Testis (tissue), 3 donors: ENCODE measurements around the gene CMTM7. TPM values are rescaled to one million over a fixed set of nuclear protein-coding genes. Genes with fewer than 3 reads are reported as not detected.

Experiments used
- DNase-seq: peaks from one replicate; pipeline ENCODE4 v3.0.0-alpha.2; 2019
- H3K27ac ChIP-seq, 2 donors: fragments of 200-600 bp; sonication (generic); one replicate each; pipeline ENCODE4 v1.5.1; 2019
- H3K27me3 ChIP-seq: fragments of 200-600 bp; sonication (generic); one replicate; pipeline ENCODE4 v1.5.1; 2019
- H3K36me3 ChIP-seq: fragments of 200-600 bp; sonication (generic); one replicate; pipeline ENCODE4 v1.5.1; 2017; ENCODE audit warnings: low read depth; ENCODE audit errors: missing control alignments
- H3K4me1 ChIP-seq: fragments of 200-600 bp; sonication (generic); one replicate; pipeline ENCODE4 v1.5.1; 2019
- H3K4me3 ChIP-seq, 2 donors: fragments of 200-600 bp; sonication (generic); one replicate each; pipeline ENCODE4 v1.5.1; 2017 to 2019
- H3K9me3 ChIP-seq: fragments of 200-600 bp; sonication (generic); one replicate; pipeline ENCODE4 v1.5.1; 2017
- CTCF ChIP-seq, 3 experiments: fragments of 450-650 bp in 2 of 3; fragments of 200-600 bp in 1 of 3; sonication (generic) in 1 of 3; IDR thresholded peaks; one replicate each; pipeline ENCODE4 v1.5.1; 2016 to 2019; ENCODE audit warnings: antibody characterized with exemption in 3 of 3, mild to moderate bottlenecking in 2 of 3, moderate library complexity in 1 of 3
- POLR2A ChIP-seq: fragments of 450-650 bp; IDR thresholded peaks from one replicate; pipeline ENCODE4 v1.6.1; 2017; ENCODE audit warnings: antibody characterized with exemption, mild to moderate bottlenecking, moderate library complexity
- WGBS, 2 donors: methylation state at CpG; one replicate each; pipeline ENCODE4 v1.1.5; 2018; 5-methylcytosine and 5-hydroxymethylcytosine counted together
- intact Hi-C: fragments of 100-400 bp; cut with DNase I; formaldehyde crosslinking; loops from one replicate; pipeline ENCODE4 v1.15.1; 2023; ENCODE audit warnings: low total_unique reads
- polyA plus RNA-seq: library from polyadenylated mRNA; stranded (reverse); fragments of 350-450 nt; fragmentation: Illumina TruSeq; extraction: RNeasy Lipid Tissue Mini Kit (QIAGEN cat#74804); gene quantifications from one replicate; pipeline ENCODE4 v1.2.3, GENCODE V29; 2014; ENCODE audit warnings: low read depth, low replicate concordance; ENCODE audit not compliant: insufficient read depth
- total RNA-seq, 2 donors: library from RNA; depleted of rRNA; stranded (reverse); fragments of >200 nt; gene quantifications; one replicate each; pipeline ENCODE4 v1.2.3, GENCODE V29; 2016

Gene CMTM7
- total and polyA plus RNA-seq, 3 donors from 2014 or later, result 15.0 to 40.9 (median 19.7) TPM

DNA sequence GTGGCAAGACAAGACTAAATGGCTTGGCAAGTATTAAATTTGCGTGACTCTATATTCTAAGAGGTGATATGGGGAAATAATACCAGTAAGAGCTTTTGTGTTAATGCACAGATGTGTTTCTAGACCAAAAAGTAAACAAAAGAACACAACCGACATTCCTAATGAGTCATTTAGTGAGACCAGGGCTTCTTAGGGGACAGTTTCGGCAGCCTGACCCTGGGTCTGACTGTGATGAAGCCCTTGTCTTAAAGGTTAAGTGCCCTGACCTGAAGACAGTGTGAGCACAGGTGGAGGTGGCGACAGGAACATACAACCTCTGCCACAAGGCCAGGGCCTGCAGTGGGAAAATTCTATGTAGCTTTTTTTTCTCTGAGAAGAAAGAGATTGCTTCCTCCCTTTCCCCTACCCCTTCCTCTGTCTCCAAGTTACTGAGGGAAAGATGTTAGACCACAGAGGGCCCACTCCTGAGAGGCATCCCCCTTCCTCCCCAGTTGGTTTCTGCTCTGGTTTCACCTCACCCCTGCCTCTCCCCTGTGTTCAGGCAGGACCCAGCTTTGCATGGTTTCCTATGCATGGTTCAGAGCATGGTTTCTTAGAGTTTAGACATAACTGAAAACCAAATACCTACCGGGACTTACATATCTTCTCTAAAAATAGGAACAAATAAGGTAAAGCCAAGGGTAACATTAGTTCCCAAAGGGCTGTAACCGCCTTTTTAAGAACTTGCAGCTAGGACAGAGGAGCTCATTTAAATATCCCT lies 24.8 kb upstream of the CMTM7 start:
- intact Hi-C loops, result no loop called here
- Histone ChIP-seq H3K9me3 (no peaks in the 10 kb centered on the region), H3K4me3 (no peak overlapping the region), H3K4me1 (no peaks in the 10 kb centered on the region), H3K27ac (no peak overlapping the region), H3K27me3 (no peaks in the 10 kb centered on the region), H3K36me3 (no peaks in the 10 kb centered on the region)
- WGBS, 2 donors, result 84 to 86% methylated on average over 6 of the region's 6 CpGs
- TF ChIP-seq CTCF (IDR thresholded peaks at IDR 0.05) (no peak), POLR2A (no peak)
- no peak for DNase-seq

DNA sequence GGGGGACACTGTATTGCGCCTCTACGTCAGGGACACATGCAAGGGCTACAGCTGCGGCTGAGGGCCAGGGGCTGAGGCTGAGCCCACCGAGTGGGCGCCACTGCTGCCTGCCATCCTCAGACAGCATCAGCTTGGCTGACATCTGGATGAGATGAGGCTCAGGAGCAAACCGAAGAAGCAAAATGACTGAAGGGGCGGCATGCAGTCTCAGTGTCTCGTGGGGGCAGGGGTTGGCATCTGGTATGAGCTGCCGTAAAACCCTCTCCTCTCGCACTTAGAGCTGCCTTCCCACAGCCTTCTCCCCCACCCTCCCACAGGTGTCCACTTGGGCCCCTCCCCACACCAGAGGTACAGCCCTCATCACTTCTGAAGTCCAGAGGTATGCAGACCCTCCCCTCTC lies 24.2 kb upstream of the CMTM7 start:
- 79 to 95% methylated on average over 5 to 10 of the region's 10 CpGs for WGBS, 2 donors
- no peaks in the 10 kb centered on the region for H3K27me3 ChIP-seq
- TF ChIP-seq POLR2A, result no peak
- no peak for TF ChIP-seq CTCF (IDR thresholded peaks at IDR 0.05)

DNA sequence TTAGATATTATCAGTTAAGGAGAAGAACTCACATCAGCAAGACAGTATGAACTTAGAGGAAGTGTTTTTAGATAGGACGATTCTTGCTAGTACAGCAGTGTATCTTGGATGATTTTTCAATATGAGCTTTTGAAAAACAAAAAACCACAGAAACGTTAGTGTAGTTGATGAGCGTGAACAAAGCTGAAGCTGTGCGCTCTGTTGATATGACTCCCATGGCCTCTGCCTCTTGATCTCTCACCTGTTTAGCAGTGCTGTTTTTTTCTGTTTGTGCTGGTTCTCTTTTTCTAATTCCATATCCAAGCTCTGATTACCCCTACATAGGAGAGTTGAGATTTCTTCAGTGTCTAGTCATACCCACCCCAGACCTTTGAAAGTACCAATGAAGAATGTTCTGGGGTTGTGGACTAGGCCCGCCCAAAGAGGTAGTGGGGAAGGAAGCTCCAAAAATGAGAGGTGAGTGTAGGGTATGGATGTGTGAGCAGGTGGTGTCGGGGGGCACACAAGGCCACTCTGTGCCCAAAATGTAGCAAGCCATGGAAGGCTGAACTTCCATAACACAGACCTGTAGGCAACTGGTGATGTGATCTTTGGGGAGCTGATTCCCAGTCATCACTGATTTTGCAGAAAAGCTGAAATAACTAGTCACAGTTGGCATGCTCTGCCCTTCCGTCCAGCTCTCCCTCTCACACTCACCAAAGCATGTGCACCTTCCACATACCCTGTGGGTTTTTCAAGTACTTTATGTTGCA lies 20.0 kb upstream of the CMTM7 start:
- intact Hi-C loops, result loop anchor here (10.0 kb wide), 1 partner anchor 93 kb away; no protein-coding TSS in a partner anchor
- Histone ChIP-seq H3K4me3 (no peak overlapping the region), H3K9me3 (no peaks in the 10 kb centered on the region), H3K4me1 (no peaks in the 10 kb centered on the region), H3K27ac (no peak overlapping the region), H3K27me3 (no peaks in the 10 kb centered on the region), H3K36me3 (no peaks in the 10 kb centered on the region)
- no peak for TF ChIP-seq CTCF (IDR thresholded peaks at IDR 0.05)
- TF ChIP-seq POLR2A, result no peak
- no peak for DNase-seq
- WGBS, 2 donors, result 81 to 93% methylated on average over 7 of the region's 7 CpGs

More for the DNA sequence above, 24.2 kb upstream of the CMTM7 start:
- Histone ChIP-seq H3K27ac (no peak overlapping the region), H3K4me3 (no peak overlapping the region), H3K9me3 (no peaks in the 10 kb centered on the region), H3K4me1 (no peaks in the 10 kb centered on the region), H3K36me3 (no peaks in the 10 kb centered on the region)
- DNase-seq, result no peak
- intact Hi-C loops, result no loop called here

- no peak for DNase-seq
- H3K4me1 ChIP-seq, result no peaks in the 10 kb centered on the region
- TF ChIP-seq POLR2A (no peak), CTCF (IDR thresholded peaks at IDR 0.05) (no peak)
- H3K4me3 ChIP-seq, result no peak overlapping the region
- intact Hi-C loops, result loop anchor here (10.0 kb wide), 1 partner anchor 93 kb away; no protein-coding TSS in a partner anchor
- H3K36me3 ChIP-seq, result no peaks in the 10 kb centered on the region
- H3K27me3 ChIP-seq, result no peaks in the 10 kb centered on the region
- 91 to 93% methylated on average over 4 of the region's 4 CpGs for WGBS, 2 donors
- no peaks in the 10 kb centered on the region for H3K9me3 ChIP-seq
- H3K27ac ChIP-seq, result no peak overlapping the region
Observed at GRCh38 chr3:32372213-32372490, 19.5 kb upstream of the CMTM7 start.
